Skeletal muscle satellite cell (primary cell): ENCODE data around the gene ACO2.
A peak's percentile ranks its signal among the peaks of the same experiment; 100 is the strongest.

Experiments used
- H3K27me3 ChIP-seq: 2 replicates; pipeline ENCODE4 v1.7.0; 2013; ENCODE audit warnings: low read length; ENCODE audit not compliant: control insufficient read depth, insufficient read depth
- H3K36me3 ChIP-seq: 2 replicates; pipeline ENCODE4 v1.7.0; 2013; ENCODE audit warnings: mild to moderate bottlenecking, control low read depth, low read length; ENCODE audit not compliant: insufficient read depth
- H3K4me1 ChIP-seq: 2 replicates; pipeline ENCODE4 v1.7.0; 2013; ENCODE audit warnings: low read length; ENCODE audit not compliant: control insufficient read depth, insufficient read depth
- H3K4me2 ChIP-seq: 2 replicates; pipeline ENCODE4 v1.7.0; 2013; ENCODE audit warnings: mild to moderate bottlenecking, low read length
- H3K4me3 ChIP-seq: 2 replicates; pipeline ENCODE4 v1.7.0; 2013; ENCODE audit warnings: low read length
- H3K9ac ChIP-seq: 2 replicates; pipeline ENCODE4 v1.7.0; 2013; ENCODE audit warnings: mild to moderate bottlenecking, low read depth, low read length, moderate library complexity
- H3K9me3 ChIP-seq: replicated peaks from 2 replicates; pipeline ENCODE4 v1.7.0; 2013; ENCODE audit warnings: mild to moderate bottlenecking, control low read depth, low read length

ACO2 gene

DNA sequence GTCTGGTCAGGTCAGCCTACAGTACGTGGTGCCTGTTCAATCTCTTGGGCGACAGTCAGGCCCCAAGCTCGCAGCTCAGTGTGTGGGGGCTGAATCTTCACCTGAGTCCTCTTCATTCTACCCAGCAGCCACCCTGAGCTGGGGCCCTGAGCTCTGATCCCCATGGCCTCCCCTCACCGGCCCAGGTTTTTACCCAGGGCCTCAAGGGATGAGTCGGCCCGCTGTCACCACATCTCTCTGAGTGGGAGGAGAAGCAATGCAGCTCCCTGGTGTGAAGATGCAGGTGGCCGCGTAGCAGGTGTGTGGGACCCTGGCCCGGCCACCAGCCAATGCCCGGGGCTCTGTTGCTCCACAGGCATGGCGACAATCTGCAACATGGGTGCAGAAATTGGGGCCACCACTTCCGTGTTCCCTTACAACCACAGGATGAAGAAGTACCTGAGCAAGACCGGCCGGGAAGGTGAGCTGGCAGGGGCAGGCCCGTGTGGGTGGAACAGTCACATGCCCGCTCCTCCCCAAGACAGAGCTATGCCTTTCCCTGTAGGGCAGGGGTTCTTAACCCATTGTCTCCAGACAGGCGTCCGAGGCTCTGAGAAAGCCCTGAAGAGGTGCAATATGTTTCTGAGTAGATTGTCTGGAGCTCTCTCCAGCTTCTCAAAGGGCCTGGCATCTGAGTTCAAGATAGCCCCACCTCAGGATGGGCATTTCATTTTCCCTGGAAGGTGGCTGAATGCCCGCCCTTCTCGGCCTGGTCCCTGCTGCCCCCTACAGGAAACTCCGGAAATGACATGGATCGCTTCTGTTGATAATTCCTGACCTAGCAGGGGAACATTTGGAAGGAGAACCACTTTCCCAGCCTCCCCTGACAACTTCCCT lies 48.5 kb downstream of the ACO2 start:
- Histone ChIP-seq H3K4me2 (no peak overlapping the region), H3K27me3 (no peaks in the 10 kb centered on the region), H3K4me3 (no peak overlapping the region), H3K9me3 (no peaks in the 10 kb centered on the region), H3K9ac (no peak overlapping the region), H3K4me1 (peaks cover 14% of the 10 kb centered on the region), H3K36me3 (peaks cover 47% of the 10 kb centered on the region)

DNA sequence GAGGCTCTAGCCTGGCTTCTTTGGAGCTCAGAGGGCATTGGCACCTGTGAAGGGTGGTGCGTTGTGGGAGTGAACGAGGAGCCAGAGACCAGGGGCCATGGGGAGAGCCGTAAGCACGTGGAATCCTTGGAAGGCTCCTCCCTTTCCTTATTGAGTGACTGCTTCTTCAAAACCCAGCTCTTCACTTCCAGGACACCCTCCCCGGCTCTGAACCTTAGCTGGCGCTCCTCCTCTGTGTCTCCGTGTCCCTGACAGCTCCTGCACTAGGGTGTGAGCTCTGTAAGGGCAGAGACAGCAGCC lies 49.1 kb downstream of the ACO2 start:
- peaks cover 8% of the 10 kb centered on the region for H3K4me1 ChIP-seq
- H3K9ac ChIP-seq = no peak overlapping the region
- H3K9me3 ChIP-seq = no peaks in the 10 kb centered on the region
- H3K4me3 ChIP-seq = no peak overlapping the region
- no peak overlapping the region for H3K4me2 ChIP-seq
- peaks cover 45% of the 10 kb centered on the region for H3K36me3 ChIP-seq
- no peaks in the 10 kb centered on the region for H3K27me3 ChIP-seq

DNA sequence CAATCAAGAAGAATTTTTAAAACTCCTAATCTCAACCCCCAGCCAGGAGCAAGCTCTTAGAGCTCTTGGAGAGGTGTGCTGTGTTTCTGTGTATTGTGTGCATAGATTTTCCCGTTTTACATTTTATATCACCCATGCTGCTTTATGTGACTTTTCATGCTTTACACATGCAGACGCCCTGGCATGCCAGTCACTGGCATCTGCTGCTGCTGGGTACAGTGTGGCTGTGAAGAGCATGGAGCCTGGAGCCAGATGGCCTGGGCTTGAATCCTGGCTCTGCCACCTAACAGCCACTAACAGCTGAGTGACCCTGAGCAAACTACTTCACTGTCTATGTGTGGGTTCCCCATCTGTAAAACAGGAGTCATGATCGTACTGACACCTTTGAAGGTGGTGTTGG lies 52.2 kb downstream of the ACO2 start:
- no peak overlapping the region for H3K9ac ChIP-seq
- H3K9me3 ChIP-seq = no peaks in the 10 kb centered on the region
- no peak overlapping the region for H3K4me2 ChIP-seq
- H3K4me1 ChIP-seq = peaks cover 22% of the 10 kb centered on the region
- H3K4me3 ChIP-seq = no peak overlapping the region
- H3K27me3 ChIP-seq = no peaks in the 10 kb centered on the region
- peaks cover 50% of the 10 kb centered on the region for H3K36me3 ChIP-seq

DNA sequence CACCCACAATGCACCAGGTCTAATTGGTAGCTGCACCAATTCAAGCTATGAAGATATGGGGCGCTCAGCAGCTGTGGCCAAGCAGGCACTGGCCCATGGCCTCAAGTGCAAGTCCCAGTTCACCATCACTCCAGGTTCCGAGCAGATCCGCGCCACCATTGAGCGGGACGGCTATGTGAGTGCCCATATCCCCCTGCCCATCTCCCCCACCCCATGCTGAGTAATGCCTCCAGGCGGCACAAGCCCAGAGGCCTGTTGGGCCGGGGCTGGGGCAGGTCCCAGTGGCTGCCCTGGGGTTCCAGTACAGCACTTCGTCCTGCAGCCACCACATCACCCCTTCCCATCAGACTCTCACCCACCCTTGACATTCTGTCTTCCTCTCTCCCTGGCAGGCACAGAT lies 53.9 kb downstream of the ACO2 start:
- Histone ChIP-seq H3K36me3 (peaks cover 57% of the 10 kb centered on the region), H3K9ac (no peak overlapping the region), H3K4me2 (no peak overlapping the region), H3K27me3 (no peaks in the 10 kb centered on the region), H3K9me3 (no peaks in the 10 kb centered on the region), H3K4me3 (no peak overlapping the region), H3K4me1 (peaks cover 18% of the 10 kb centered on the region)

DNA sequence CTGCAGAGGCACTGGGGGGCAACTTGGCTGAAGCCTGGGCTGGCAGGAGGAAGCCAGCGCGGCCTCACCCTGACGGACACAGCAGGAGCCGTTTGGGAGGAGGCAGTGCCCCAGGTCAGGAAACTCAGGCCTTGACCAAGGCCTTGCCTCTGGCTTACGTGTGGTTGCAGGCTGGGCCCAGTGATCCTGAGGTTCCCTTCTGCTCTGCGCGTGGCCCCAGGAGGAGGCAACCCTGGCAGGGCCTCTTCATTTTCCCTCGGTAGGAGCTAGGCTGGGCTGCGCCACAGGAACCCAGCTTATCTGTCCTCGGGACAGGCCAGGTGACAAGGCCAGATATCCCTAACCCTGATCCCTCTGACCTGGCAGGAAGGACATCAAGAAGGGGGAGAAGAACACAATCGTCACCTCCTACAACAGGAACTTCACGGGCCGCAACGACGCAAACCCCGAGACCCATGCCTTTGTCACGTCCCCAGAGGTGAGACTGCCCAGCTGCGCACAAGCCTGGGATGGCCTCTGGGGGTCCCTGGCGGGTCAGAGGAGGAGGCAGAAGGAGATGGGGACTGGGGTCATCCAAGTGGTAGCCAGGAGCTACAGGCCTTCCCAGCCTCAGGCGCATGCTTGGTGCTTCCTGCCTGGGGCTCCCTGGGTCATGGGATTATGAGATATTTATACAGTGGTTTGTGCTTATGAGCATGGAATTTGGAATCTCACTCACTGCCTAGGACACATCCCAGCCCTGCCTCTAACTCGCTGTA lies 54.7 kb downstream of the ACO2 start:
- H3K36me3 ChIP-seq = peaks cover 58% of the 10 kb centered on the region
- peak overlapping the region; percentile 40 for H3K9ac ChIP-seq
- H3K27me3 ChIP-seq = no peaks in the 10 kb centered on the region
- H3K4me3 ChIP-seq = no peak overlapping the region
- H3K4me1 ChIP-seq = peaks cover 18% of the 10 kb centered on the region
- H3K9me3 ChIP-seq = no peaks in the 10 kb centered on the region
- no peak overlapping the region for H3K4me2 ChIP-seq

DNA sequence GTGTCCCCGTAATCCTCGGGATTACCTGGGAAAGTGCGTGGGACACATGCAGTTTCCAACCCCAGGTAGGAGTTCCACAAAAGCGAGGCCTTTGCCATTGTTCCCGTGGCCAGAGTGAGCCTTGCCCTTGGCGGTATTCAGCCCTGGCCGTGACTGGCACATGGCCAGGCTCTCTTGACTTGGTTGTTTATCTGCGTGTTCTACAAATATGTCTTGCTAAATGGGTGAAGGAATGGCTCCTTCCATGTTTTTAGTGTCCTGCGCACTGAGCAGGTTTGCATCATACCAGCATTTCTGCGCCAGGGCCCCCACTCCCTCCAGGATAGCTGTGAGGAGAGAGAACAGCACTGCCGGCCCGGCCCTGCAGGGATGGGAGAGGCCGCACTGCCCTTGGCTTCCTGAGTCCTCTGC lies 55.3 kb downstream of the ACO2 start:
- no peak overlapping the region for H3K4me2 ChIP-seq
- peaks cover 57% of the 10 kb centered on the region for H3K36me3 ChIP-seq
- H3K4me3 ChIP-seq = no peak overlapping the region
- peak overlapping the region; percentile 40 for H3K9ac ChIP-seq
- H3K27me3 ChIP-seq = no peaks in the 10 kb centered on the region
- H3K9me3 ChIP-seq = no peaks in the 10 kb centered on the region
- H3K4me1 ChIP-seq = peaks cover 18% of the 10 kb centered on the region

DNA sequence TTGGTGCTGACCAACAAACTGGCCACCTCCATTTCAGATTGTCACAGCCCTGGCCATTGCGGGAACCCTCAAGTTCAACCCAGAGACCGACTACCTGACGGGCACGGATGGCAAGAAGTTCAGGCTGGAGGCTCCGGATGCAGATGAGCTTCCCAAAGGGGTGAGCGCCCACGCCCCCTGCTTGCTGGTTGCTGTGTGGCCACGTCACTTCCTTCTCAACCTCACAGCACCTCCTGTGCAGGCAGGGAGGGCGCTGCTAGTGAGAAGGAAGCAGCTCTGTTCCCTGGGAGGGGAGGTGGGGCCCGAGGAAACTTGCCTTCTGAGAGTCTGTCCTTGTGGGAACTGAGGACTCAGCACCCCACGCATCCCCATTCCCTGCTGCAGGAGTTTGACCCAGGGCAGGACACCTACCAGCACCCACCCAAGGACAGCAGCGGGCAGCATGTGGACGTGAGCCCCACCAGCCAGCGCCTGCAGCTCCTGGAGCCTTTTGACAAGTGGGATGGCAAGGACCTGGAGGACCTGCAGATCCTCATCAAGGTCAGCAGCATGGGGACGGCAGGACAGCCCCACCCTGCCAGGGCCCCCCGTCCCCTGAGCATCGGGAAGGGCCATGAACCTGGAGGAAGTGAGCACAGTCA lies 56.0 kb downstream of the ACO2 start:
- H3K9ac ChIP-seq = no peak overlapping the region
- H3K27me3 ChIP-seq = no peaks in the 10 kb centered on the region
- peaks cover 57% of the 10 kb centered on the region for H3K36me3 ChIP-seq

DNA sequence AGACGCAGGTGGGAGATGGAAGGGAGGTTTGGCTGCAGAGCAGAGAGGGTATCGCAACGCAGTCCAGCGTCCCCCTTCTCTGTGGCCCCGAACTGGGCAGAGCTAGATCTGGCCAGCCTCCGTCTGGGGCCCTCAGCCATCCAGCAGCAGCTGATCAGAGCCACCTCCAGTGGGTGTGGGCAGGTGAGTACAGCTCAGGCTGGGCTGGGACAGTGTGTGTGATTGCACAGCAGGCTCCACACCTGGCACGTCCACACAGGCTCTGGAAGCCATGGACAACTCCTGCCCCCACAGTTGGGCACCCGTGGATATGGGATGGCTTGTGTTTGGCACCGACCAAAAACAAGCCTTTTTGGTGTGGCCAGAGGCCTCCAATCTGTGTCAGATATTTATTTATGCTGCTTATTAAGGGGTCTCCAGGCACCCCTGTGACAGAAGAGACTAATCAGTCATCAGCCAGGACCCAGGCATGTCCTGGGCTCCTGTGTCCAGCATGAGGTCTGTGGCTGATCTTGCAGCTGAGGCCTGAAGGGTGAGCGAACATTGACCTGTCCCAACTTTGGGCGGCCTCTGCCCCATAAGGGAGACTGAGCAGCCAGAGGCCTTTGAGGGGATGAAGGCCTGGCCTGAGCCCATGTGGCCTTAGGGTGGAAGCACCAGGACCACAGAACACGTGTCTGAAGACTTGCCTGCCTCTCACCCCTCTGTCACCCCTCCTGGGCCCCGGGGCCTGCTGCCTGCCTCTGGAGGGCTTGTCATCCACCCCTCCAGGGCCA lies 56.7 kb downstream of the ACO2 start:
- Histone ChIP-seq H3K4me2 (no peak overlapping the region), H3K4me3 (no peak overlapping the region), H3K27me3 (no peaks in the 10 kb centered on the region), H3K4me1 (peaks cover 18% of the 10 kb centered on the region), H3K9me3 (no peaks in the 10 kb centered on the region), H3K9ac (no peak overlapping the region), H3K36me3 (peaks cover 64% of the 10 kb centered on the region)

More for the DNA sequence above, 56.0 kb downstream of the ACO2 start:
- Histone ChIP-seq H3K4me1 (peaks cover 18% of the 10 kb centered on the region), H3K9me3 (no peaks in the 10 kb centered on the region), H3K4me2 (no peak overlapping the region), H3K4me3 (no peak overlapping the region)

DNA sequence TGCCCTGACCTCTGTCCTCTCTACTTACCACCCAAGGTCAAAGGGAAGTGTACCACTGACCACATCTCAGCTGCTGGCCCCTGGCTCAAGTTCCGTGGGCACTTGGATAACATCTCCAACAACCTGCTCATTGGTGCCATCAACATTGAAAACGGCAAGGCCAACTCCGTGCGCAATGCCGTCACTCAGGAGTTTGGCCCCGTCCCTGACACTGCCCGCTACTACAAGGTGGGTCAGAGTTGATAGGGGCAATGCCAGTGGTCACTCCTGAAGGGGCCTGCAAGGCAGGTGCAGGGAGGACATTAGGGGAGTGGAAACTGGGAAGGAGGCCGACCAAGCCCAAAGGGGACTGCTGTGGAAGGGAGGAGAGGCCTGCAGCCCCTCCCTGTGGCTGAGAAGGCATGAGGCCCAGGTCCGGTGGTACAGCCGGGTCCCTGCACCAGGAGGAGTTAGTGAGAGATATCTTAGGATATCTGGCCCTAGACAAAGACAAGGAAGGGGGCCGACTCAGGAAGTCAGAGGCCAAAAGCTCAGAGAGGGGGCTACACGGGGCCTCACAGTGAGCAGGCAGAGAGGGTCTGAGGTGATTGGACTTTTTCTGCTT lies 57.4 kb downstream of the ACO2 start:
- Histone ChIP-seq H3K27me3 (no peaks in the 10 kb centered on the region), H3K4me2 (no peak overlapping the region), H3K4me1 (peaks cover 18% of the 10 kb centered on the region), H3K9me3 (no peaks in the 10 kb centered on the region), H3K4me3 (no peak overlapping the region), H3K9ac (no peak overlapping the region), H3K36me3 (peaks cover 68% of the 10 kb centered on the region)

DNA sequence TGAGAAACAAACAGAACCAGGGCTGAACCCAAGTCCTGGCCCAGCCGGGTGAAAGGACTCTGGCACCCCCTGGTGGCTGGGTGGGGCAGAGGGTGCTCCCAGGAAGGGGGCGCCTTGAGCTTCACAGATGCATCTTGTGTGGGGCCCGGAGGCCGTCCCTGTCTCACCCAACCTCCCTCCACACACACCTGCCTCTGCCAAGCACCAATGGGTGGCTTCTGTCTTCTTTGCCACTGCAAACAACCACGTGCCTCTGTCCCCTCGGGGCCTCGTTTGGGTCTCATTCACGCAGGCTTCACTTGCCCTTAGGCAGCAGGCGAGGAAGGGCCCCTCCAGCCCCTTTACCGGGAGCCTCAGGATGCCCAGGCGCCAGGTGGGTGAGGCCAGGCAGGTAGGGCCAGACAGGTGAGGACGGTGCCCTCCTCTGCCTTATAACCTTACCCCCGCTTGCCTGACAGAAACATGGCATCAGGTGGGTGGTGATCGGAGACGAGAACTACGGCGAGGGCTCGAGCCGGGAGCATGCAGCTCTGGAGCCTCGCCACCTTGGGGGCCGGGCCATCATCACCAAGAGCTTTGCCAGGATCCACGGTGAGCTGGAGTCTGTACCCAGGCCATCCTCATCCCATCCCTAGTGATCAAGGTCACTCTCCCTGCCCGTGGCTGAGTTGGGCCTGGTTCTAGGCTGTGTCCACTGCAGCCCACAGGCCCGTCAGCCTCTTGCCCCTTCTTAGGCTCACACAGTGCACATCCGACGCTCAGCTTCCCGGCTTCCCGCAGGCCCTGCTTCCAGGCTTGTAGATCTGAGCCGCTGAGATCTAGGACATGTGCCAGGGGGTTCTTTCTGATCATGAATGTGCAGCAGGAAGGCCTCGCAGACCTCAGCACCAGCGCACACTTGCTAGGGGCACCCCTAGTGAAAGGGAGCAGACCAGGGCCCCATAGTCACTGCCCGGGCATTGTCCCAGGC lies 58.2 kb downstream of the ACO2 start:
- H3K9me3 ChIP-seq = no peaks in the 10 kb centered on the region
- no peak overlapping the region for H3K4me2 ChIP-seq
- H3K4me1 ChIP-seq = peaks cover 18% of the 10 kb centered on the region
- H3K36me3 ChIP-seq = peaks cover 76% of the 10 kb centered on the region
- H3K4me3 ChIP-seq = no peak overlapping the region
- no peak overlapping the region for H3K9ac ChIP-seq
- H3K27me3 ChIP-seq = no peaks in the 10 kb centered on the region
